Endothelial cell (in vitro differentiated cells): ENCODE data around the gene ADAP1. TPM values are rescaled to one million over a fixed set of nuclear protein-coding genes. Genes with fewer than 3 reads are reported as not detected.

Source experiments
- DNase-seq: peaks from one replicate; pipeline ENCODE4 v3.0.0; 2021; ENCODE audit warnings: low spot score
- H3K27ac Mint-ChIP-seq: one replicate; pipeline ENCODE4 v1.8.0; 2021; ENCODE audit warnings: mixed read lengths, inconsistent platforms; ENCODE audit not compliant: unreplicated experiment
- H3K27me3 Mint-ChIP-seq: one replicate; pipeline ENCODE4 v1.8.0; 2021; ENCODE audit warnings: mild to moderate bottlenecking, moderate library complexity, mixed read lengths, inconsistent platforms; ENCODE audit not compliant: unreplicated experiment
- H3K36me3 Mint-ChIP-seq: one replicate; pipeline ENCODE4 v1.8.0; 2021; ENCODE audit warnings: mild to moderate bottlenecking, low read depth, mixed read lengths, inconsistent platforms; ENCODE audit not compliant: unreplicated experiment
- H3K4me1 Mint-ChIP-seq: one replicate; pipeline ENCODE4 v1.8.0; 2021; ENCODE audit warnings: mild to moderate bottlenecking, mixed read lengths, inconsistent platforms; ENCODE audit not compliant: unreplicated experiment
- H3K4me3 Mint-ChIP-seq: one replicate; pipeline ENCODE4 v1.8.0; 2021; ENCODE audit warnings: mild to moderate bottlenecking, mixed read lengths, inconsistent platforms; ENCODE audit not compliant: unreplicated experiment
- H3K9me3 Mint-ChIP-seq: one replicate; pipeline ENCODE4 v1.8.0; 2021; ENCODE audit warnings: mixed read lengths, inconsistent platforms; ENCODE audit not compliant: unreplicated experiment
- total RNA-seq: library from RNA; stranded (reverse); fragmentation: NEBNext Ultra II Directional; extraction: Animal tissue kit (Norgen Biotek cat#: 25700); gene quantifications from one replicate; pipeline ENCODE4 v1.2.1, GENCODE V29; 2021; ENCODE audit not compliant: unreplicated experiment
- TF ChIP-seq, protein P1 (sequence below): fragments of 200-600 bp; sonication (generic); IDR thresholded peaks from one replicate; pipeline ENCODE4 v1.5.0; 2021; ENCODE audit warnings: antibody characterized with exemption; ENCODE audit not compliant: unreplicated experiment

ADAP1 gene
- total RNA-seq, 1 donor from 2014 or later: 1.7 TPM

DNA sequence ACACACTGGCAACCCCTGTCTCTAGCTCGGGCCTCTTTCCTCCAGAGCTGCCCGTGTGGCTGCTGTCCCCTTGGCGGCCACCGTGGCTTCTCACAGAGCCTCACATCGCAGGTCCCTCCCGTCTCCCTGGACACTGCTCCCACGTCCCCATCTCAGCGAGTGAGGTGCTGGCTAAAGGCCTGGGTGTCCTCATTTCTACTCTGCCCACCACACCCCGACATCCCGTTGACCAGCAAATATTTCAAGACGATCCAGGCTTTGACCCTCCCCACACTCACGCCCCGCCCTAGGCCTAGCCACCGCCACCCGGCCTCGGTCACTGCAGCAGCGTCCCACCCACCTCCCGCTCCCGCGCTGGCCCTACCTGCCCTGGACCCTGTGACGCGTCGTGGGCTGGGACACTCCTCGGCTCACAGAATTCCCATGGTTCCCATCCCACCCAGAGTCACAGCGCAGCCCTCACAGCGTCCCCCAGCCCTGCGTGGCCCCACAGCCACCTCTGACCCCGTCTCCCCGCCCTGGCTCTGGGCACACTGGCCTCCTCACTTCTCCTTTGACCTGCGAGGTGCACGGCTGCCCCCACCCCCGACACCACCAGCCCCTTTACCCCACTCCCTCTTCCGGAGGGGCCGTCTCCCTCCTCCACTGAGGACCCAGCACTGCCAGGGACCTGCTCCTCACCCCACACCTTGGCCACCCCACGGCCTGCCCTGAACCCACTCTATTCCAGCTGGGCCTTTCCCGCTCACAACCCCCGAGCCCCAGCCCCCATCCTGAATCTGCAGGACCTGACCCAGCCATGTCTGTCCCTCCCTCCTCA is 6.9 kb downstream of the ADAP1 start:
- Mint-ChIP-seq H3K4me3 (no peak overlapping the region), H3K4me1 (no peaks in the 10 kb centered on the region), H3K9me3 (no peaks in the 10 kb centered on the region), H3K27me3 (peaks cover 3% of the 10 kb centered on the region), H3K36me3 (no peaks in the 10 kb centered on the region), H3K27ac (no peak overlapping the region)
- TF ChIP-seq, protein P1, sequence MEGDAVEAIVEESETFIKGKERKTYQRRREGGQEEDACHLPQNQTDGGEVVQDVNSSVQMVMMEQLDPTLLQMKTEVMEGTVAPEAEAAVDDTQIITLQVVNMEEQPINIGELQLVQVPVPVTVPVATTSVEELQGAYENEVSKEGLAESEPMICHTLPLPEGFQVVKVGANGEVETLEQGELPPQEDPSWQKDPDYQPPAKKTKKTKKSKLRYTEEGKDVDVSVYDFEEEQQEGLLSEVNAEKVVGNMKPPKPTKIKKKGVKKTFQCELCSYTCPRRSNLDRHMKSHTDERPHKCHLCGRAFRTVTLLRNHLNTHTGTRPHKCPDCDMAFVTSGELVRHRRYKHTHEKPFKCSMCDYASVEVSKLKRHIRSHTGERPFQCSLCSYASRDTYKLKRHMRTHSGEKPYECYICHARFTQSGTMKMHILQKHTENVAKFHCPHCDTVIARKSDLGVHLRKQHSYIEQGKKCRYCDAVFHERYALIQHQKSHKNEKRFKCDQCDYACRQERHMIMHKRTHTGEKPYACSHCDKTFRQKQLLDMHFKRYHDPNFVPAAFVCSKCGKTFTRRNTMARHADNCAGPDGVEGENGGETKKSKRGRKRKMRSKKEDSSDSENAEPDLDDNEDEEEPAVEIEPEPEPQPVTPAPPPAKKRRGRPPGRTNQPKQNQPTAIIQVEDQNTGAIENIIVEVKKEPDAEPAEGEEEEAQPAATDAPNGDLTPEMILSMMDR: no peak
- no peak for DNase-seq

DNA sequence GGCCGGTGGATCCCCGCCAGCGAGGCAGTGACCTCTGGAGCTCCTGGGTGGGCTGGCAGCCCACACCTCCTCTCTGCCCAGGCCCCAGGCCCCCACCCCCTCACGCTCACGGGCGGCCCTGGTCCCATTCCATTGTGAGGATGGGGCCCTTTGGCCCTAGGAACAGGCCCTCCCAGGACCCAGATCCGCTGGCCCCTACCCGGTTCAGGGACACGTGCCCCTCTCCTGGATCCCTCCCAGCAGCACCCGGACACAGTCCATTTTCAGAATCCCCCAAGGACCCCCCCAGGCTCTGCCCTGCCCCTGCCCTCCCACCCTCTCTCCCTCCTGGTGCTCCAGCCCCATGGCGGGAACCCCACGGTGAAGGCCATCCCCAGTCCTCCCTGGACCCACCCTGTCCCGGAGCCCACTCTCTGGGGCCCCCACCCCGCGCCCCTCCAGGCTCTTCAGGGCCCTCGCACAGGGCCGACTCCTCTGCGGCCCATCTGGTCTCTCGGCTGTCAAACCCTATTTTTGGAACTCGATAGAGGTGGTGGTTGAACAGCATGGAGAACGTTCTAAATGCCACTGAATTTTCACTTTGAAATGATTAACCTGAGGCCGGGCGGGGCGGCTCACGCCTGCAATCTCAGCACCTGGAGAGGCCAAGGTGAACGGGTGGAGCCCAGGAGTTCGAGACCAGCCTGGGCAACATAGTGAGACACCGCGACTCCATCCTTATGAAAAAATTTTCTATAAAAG is 8.1 kb downstream of the ADAP1 start:
- Mint-ChIP-seq H3K9me3 (no peaks in the 10 kb centered on the region), H3K4me1 (no peaks in the 10 kb centered on the region), H3K4me3 (no peak overlapping the region), H3K27ac (no peak overlapping the region), H3K27me3 (peaks cover 8% of the 10 kb centered on the region), H3K36me3 (peaks cover 6% of the 10 kb centered on the region)
- TF ChIP-seq, protein P1: no peak
- no peak for DNase-seq

DNA sequence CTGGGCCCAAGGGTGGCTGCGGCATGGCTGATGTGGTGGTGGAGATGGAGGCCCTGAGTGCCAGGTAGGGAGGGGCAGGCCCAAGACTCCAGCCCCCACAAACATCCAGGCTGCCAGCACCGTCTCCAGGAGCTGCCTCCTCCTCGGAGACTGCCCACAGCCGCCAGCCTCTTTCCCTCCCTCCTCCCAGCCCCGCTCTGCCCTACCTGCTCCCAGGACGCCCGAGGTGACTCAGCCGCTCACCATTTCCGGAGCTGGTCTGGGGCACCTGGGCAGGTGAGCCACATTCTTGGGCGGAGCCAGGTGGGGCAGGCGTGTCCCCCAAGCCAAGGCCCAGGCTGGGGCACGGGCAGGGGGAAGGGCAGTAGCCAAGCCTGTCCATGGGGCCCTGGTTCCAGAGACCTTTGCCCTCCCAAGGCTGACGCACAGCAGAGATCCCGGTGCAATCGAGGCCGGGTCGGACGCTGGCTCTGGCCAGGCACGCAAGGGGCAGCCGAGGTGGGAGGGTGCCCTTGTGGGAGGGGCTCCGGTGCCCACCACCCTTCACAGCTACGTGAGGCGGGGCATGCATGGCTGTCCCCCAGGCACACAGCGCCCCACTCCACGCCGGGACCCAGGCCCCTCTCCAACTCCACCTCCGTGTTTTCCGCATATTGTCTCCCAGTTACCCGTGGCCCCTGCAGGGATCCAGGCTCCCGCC is 8.8 kb downstream of the ADAP1 start:
- peaks cover 6% of the 10 kb centered on the region for H3K36me3 Mint-ChIP-seq
- H3K27ac Mint-ChIP-seq: no peak overlapping the region

DNA sequence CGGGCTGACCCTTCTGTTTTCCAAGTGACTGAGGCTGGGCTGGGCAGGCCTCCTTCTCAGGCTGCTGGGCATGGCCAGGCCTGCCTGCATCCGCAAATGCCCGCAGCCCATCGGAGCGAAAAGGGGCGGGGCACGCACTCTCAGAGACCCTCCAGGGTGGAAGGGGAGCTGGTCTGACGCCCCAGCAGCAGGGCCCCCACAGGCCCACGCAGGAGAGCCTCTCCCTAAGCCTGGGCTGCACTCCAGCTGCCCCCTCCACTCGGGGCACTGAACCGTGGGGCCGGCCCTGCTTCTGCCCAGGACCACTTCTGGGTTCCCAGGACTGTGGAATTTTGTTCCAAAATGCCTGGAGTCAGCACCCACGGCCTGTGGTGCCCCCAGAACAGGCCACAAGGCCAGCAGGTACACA is 9.3 kb downstream of the ADAP1 start:
- no peak for DNase-seq
- Mint-ChIP-seq H3K36me3 (peaks cover 6% of the 10 kb centered on the region), H3K4me3 (no peak overlapping the region), H3K9me3 (no peaks in the 10 kb centered on the region), H3K27me3 (peaks cover 8% of the 10 kb centered on the region), H3K4me1 (no peaks in the 10 kb centered on the region), H3K27ac (no peak overlapping the region)
- TF ChIP-seq, protein P1: no peak

More for the DNA sequence above, 8.8 kb downstream of the ADAP1 start:
- no peak for DNase-seq
- TF ChIP-seq, protein P1: no peak
- Mint-ChIP-seq H3K27me3 (peaks cover 8% of the 10 kb centered on the region), H3K4me3 (no peak overlapping the region), H3K4me1 (no peaks in the 10 kb centered on the region), H3K9me3 (no peaks in the 10 kb centered on the region)
